Cortex of kidney (tissue), 1 donor: ENCODE results near the gene OSBPL7.

Experiments used
- DNase-seq: peaks from one replicate; lab custom pipeline; 2025; lab: John Stamatoyannopoulos, UW

The OSBPL7 gene

GRCh38 chr17:47823519-47823918, 1.9 kb upstream of the OSBPL7 start:
- DNase-seq = no peak

DNA sequence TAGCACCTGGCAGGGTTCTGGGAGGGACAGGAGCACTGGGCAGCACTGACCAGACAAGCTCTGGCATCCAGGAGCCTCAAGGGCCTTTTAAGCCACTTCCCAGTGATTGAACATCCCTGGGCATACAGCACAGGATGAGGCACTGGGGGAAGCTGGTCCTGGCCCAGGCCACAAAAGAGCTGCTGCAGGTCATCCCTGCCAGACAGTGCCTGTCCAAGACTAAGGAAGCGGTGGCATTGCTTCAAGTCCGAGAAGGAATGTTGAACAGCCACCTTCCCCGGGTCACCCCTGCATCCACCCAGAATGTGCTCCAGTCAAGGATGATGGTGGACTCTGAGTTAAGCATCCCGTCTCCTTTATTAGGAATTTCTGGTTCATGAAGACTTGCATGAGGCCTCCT, 1.2 kb upstream of the OSBPL7 start:
- no peak for DNase-seq

DNA sequence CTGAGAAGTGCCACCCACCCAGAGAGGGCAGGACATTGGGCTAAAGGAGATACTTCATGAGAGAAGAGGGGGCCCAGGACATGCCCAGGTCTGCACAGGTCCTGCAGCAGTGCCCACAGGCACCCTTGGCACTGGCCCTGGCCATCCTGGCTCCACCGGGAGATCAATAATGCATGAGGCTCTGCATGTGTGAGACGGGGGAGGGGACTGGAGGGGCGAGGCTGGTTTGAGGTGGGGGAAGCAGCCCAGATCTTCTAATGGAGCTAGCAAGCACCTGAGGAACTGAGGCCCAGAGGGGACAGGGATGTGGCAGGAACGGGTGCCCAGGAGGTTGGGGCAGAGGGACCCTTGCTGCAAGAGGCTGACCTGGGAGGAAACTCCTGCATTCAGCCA, 567 bp downstream of the OSBPL7 start:
- no peak for DNase-seq

- DNase-seq = no peak
These were observed 1.4 kb downstream of the OSBPL7 start for GRCh38 chr17:47820033-47820789.

- DNase-seq = no peak
These were observed 2.1 kb downstream of the OSBPL7 start for GRCh38 chr17:47819475-47819874.

DNA sequence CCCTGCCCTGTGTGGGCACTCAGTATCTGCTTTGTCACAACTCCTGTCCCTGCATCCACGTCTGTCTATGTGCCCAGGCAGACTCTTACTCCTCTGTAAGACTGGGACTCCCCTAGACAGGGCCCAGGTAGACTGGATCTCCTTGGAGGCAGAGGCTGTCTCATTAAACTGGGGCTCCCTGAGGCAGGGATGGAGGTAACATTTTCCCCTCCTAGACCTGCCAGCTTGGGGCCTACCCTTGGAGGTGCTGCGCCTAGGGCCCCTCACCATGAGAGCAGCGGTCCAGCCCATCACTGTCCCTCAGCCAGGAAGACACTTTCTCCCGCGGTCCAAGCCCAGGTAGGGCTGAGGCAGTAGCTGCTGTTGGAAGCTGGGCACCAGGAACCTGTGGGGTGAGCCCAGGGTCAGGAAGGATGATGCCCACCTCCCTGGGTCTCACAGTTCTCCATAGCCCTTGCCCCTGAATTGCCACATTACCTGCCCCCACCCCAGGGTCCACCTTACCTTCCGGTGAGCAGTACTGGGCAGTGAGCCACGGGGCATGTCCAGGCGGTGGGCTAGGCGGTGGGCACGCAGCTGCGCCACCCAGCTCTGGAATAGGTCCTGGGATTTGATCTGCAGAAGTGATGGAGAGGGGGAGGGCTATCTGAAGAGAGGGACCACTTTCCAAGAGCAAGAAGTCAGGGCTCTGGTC, 3.4 kb downstream of the OSBPL7 start:
- no peak for DNase-seq

GRCh38 chr17:47816947-47817346, 4.6 kb downstream of the OSBPL7 start:
- DNase-seq = no peak

GRCh38 chr17:47816111-47816735, 5.4 kb downstream of the OSBPL7 start:
- no peak for DNase-seq

DNA sequence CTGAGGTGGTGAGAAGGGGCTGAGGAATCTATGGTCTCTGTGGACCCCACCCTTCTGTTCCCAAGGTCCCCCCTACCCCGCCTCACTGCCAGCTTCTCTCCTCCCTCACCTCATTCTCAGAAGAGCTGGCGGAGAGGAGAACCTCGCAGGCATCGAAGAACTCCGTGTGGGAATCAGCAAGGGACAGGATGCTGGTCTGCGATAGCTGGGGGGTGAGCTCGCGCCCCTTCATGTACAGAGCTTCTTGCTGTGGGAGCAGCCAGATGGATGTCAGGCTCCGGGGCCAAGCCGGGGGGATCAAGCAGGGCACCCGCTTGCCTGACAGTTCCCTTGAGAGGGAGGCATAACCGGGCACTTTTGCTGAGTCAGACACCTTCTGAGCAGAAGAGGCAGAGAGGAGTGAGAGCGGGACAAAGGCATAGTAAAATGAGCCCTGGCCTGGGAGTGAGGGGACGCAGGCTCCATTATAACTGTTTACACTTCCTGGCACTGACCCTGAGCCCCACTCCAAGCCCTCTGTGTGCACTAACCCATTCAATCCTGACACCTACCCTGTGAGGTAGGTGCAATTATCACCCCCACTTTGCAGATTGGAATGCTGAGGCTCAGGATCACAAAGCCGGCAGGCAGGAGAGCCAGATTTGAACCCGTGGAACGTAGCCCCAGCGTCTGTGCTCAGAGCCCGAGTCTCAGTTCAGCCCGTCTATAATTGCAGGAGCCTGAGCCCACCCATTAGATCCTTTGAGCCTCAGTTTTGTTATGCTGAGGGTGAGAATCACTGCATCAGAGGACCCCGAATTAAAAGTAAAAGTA, 6.3 kb downstream of the OSBPL7 start:
- DNase-seq = no peak

- no peak for DNase-seq
These were observed 8.0 kb downstream of the OSBPL7 start for GRCh38 chr17:47813512-47814031.

GRCh38 chr17:47813077-47813476, 8.5 kb downstream of the OSBPL7 start:
- DNase-seq = no peak

DNA sequence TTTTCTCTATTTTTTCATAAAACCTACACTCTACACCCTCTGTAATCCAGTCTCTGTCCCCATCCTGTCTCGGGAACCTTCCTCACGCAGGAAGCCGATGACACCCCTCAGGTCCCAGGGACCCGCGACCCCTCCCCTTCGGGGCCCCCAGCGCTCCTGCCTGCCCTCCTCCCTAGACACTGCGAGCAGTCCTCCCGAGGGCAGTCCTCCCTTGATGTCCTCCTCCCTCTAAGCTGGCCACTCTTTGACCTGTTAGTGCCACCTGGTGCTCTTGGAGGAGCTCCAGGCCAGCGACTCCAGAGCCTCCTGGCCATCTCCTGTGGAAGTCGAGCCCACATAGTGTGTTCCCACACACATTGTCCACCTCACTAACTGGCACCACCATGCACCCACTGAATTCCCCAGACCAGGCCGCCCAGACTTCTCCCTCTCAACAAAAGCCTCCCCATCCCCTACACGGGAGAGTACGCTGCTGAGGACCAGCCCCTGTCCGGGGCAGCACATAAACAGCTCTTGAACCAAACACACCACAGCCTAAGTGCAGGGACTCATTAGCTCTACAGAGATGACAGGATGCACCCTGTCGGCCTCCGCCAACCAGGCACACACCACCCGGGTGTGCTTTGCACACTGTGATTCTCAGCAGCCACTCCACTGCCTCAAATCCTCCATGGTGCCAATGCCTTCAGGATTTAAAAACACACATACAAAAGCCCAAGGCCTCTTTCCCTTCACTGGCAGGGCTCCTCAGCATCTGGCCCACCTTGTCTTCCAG, 9.3 kb downstream of the OSBPL7 start:
- no peak for DNase-seq

GRCh38 chr17:47811709-47812108, 9.9 kb downstream of the OSBPL7 start:
- DNase-seq = no peak

GRCh38 chr17:47810901-47811635, 10.5 kb downstream of the OSBPL7 start:
- no peak for DNase-seq

- DNase-seq = no peak
These were observed 11.3 kb downstream of the OSBPL7 start for GRCh38 chr17:47810200-47810821.

- DNase-seq = no peak
These were observed 12.6 kb downstream of the OSBPL7 start for GRCh38 chr17:47808830-47809480.

GRCh38 chr17:47808036-47808829, 13.4 kb downstream of the OSBPL7 start:
- DNase-seq = no peak

DNA sequence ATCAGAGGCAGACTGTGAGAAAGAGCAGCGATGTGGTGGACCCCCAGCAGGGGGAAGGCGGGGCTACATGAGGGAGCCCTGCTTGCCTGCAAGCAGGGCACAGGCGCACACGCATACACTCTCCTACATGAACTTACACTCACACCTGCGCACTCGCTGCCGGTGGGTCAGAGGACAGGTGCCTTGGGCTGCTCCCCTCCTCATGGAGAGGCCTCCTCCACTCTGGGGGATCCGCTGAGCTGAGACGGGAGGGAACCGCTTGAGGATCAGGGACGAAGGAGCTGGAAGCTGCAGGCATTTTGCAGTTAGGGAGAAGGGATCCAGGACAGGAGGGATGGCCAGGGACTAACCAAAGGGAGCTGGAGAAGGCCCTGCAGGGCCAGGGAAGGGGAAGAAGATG, 14.2 kb downstream of the OSBPL7 start:
- no peak for DNase-seq

- DNase-seq = no peak
These were observed 14.7 kb downstream of the OSBPL7 start for GRCh38 chr17:47806913-47807255.
